ENCODE measurements around the gene HOXD8.

Gene HOXD8

DNA sequence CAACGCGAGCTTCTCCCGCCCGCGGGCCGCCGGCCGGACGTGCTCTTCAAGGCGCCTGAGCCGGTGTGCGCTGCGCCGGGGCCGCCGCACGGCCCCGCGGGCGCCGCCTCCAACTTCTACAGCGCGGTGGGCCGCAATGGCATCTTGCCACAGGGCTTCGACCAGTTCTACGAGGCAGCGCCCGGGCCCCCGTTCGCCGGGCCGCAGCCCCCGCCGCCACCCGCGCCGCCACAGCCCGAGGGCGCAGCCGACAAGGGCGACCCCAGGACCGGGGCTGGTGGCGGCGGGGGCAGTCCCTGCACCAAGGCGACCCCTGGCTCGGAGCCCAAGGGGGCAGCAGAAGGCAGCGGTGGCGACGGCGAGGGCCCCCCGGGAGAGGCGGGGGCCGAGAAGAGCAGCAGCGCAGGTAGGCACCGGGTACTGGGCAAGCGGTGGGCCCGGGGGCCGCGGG, 21.7 kb upstream of the HOXD8 start:
- no peak overlapping the region for H3K9ac ChIP-seq (ENCODE audit: low read length)
- H3K4me1 ChIP-seq (ENCODE audit: control insufficient read depth, low read depth, low read length): peaks cover 5% of the 10 kb centered on the region
- H3K36me3 ChIP-seq (ENCODE audit: control insufficient read depth, low read depth, low read length): no peaks in the 10 kb centered on the region
- no peaks in the 10 kb centered on the region for H3K9me3 ChIP-seq (ENCODE audit: control insufficient read depth, low read depth, low read length)
- no peak overlapping the region for H3K27ac ChIP-seq (ENCODE audit: low read length)
- no peak overlapping the region for H3K4me3 ChIP-seq (ENCODE audit: low read length)
- H3K27me3 ChIP-seq (ENCODE audit: control insufficient read depth, insufficient read depth, low read length): peaks cover 99% of the 10 kb centered on the region

DNA sequence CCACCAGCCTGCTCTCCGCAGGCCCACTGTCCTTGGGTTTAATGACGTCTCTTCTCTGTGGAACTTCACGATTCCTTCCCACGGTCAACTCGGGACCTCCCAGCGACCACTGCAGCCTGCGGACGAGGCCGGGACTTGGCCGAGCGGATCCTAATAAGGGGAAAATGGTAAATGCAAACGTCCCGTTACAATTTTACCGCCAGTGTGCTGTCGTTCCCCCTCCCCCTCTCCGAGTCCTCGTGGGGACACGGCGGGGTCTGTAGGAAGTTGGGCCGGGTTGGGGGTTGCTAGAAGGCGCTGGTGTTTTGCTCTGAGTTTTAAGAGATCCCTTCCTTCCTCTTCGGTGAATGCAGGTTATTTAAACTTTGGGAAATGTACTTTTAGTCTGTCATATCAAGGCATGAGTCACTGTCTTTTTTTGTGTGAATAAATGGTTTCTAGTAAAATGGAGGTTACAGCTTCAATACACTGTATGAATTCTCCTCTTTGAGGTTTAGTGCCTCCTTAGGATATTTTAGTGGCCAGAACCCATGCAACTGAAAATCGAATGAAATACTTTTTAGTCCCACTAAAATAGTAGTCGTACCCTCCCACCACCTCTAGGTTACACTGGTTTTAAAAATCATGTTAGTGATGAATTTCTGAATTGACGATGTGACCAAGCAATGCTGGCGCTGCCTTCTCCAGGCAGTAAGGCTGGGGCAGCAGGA, 20.2 kb upstream of the HOXD8 start:
- H3K9ac ChIP-seq (ENCODE audit: low read length): no peak overlapping the region
- H3K27ac ChIP-seq (ENCODE audit: low read length): no peak overlapping the region
- no peaks in the 10 kb centered on the region for H3K9me3 ChIP-seq (ENCODE audit: control insufficient read depth, low read depth, low read length)
- H3K4me3 ChIP-seq (ENCODE audit: low read length): no peak overlapping the region
- no peaks in the 10 kb centered on the region for H3K36me3 ChIP-seq (ENCODE audit: control insufficient read depth, low read depth, low read length)
- peaks cover 99% of the 10 kb centered on the region for H3K27me3 ChIP-seq (ENCODE audit: control insufficient read depth, insufficient read depth, low read length)
- no peaks in the 10 kb centered on the region for H3K4me1 ChIP-seq (ENCODE audit: control insufficient read depth, low read depth, low read length)

DNA sequence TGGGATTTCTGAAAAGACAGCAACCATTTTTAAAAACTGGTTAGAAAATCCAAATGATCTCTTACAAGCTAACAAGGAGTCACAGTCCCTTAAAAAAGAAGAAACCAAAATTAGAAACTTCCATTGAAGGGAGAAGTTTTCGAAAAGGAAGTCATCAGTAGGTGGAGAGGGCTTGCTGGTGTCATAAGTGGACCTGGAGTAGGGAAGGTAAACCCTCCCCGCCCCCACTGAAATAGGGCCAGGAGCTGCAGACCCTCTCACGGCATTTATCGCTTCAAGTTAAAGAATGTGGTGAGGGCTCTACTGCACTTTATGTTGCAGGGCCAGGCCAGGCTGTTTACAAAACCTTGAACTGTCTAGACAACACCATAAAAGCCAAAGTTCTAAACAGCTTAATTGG, 19.6 kb upstream of the HOXD8 start:
- Histone ChIP-seq H3K9ac (ENCODE audit: low read length) (no peak overlapping the region), H3K4me1 (ENCODE audit: control insufficient read depth, low read depth, low read length) (no peaks in the 10 kb centered on the region), H3K9me3 (ENCODE audit: control insufficient read depth, low read depth, low read length) (no peaks in the 10 kb centered on the region), H3K4me3 (ENCODE audit: low read length) (no peak overlapping the region), H3K27me3 (ENCODE audit: control insufficient read depth, insufficient read depth, low read length) (peaks cover 99% of the 10 kb centered on the region), H3K27ac (ENCODE audit: low read length) (no peak overlapping the region), H3K36me3 (ENCODE audit: control insufficient read depth, low read depth, low read length) (no peaks in the 10 kb centered on the region)

DNA sequence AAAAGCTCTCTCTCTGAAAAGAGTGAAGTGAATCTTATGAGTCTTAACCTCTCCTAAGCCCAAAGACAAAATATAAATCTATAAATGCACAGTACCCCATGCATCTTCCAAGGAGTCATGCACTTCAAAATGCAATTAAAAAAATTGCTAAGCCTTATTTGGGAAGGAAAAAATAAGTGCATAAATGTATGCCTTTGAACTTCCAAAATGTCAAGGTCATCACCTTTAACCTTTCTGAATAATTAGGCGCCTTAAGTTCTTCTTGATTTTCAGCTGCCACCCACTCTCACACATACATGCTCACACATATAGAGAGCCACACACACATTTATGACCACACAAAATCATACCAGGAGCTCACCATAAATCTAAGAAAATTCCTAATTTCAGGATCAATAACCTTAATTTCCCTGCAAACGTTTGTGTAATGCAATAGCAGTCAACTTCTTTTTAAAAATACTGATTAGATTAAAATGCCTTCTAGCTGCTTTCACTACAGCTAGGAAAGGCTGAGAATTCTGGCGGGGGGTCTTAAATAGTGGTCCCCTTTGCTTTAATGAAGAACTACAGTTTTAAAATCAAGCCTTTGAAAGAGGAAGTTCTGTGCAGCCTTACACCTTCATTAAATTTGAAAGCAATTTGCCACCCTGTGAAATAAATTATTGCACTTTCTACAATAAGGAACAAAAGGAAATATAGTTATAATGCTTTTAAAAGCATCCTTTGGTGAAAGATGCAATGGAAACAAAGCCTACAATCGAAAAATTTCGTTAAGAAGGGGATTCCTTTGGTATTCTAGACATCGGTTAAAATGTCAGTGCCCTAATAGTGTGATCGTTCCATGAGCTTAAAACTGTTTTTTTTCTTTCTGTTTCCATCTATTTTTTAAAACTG, 18.8 kb upstream of the HOXD8 start:
- H3K4me1 ChIP-seq (ENCODE audit: control insufficient read depth, low read depth, low read length): no peaks in the 10 kb centered on the region
- H3K36me3 ChIP-seq (ENCODE audit: control insufficient read depth, low read depth, low read length): no peaks in the 10 kb centered on the region
- peaks cover 99% of the 10 kb centered on the region for H3K27me3 ChIP-seq (ENCODE audit: control insufficient read depth, insufficient read depth, low read length)
- no peaks in the 10 kb centered on the region for H3K9me3 ChIP-seq (ENCODE audit: control insufficient read depth, low read depth, low read length)
- no peak overlapping the region for H3K27ac ChIP-seq (ENCODE audit: low read length)
- no peak overlapping the region for H3K9ac ChIP-seq (ENCODE audit: low read length)
- no peak overlapping the region for H3K4me3 ChIP-seq (ENCODE audit: low read length)

DNA sequence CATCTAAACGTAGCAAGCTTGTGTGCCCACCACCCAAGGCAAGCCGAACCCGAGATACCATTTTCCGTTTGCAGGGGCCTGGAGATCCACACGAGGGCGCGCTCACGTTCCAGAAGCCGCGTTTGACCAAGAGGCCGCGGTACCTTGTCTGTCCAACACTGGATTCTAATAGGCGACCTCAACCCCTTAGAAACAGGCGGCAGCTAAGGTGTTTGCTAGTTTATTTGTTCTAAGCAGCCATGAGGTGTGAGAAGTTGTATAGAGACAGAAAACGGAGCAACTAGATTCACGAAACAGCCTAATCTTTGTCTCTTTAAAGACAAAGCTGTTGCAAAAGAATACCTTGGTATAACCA, 18.2 kb upstream of the HOXD8 start:
- H3K27ac ChIP-seq (ENCODE audit: low read length): no peak overlapping the region
- no peak overlapping the region for H3K9ac ChIP-seq (ENCODE audit: low read length)
- H3K4me3 ChIP-seq (ENCODE audit: low read length): no peak overlapping the region
- no peaks in the 10 kb centered on the region for H3K4me1 ChIP-seq (ENCODE audit: control insufficient read depth, low read depth, low read length)
- H3K27me3 ChIP-seq (ENCODE audit: control insufficient read depth, insufficient read depth, low read length): peaks cover 99% of the 10 kb centered on the region
- H3K36me3 ChIP-seq (ENCODE audit: control insufficient read depth, low read depth, low read length): no peaks in the 10 kb centered on the region
- no peaks in the 10 kb centered on the region for H3K9me3 ChIP-seq (ENCODE audit: control insufficient read depth, low read depth, low read length)

DNA sequence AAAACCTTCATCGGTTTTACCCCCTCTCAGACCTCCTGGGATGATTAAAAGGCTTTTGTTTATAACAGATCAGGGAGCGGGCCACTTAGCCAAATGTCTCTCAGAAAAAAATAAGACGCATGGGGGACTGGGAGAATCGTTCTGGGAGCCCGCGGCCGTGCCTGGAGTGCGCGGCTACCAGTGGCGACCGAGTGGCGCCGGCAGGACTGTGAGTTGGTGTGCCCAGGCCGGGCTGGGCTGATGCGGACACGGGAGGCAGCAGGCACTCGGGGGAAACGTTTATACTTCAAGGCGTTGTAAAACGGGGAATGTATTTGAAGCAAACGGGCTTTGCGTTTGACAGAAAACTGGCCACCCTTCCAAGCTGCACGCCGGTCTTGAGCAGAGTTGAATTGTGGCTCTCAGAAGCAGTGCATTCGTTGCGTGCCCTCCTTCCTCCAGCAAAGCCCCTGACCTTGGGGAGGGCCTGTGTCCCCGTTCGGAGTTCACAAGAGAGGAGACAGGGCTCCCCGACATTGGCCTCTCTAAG, 17.6 kb upstream of the HOXD8 start:
- Histone ChIP-seq H3K4me1 (ENCODE audit: control insufficient read depth, low read depth, low read length) (no peaks in the 10 kb centered on the region), H3K27ac (ENCODE audit: low read length) (no peak overlapping the region), H3K9me3 (ENCODE audit: control insufficient read depth, low read depth, low read length) (peaks cover 3% of the 10 kb centered on the region), H3K36me3 (ENCODE audit: control insufficient read depth, low read depth, low read length) (no peaks in the 10 kb centered on the region), H3K4me3 (ENCODE audit: low read length) (no peak overlapping the region), H3K9ac (ENCODE audit: low read length) (no peak overlapping the region), H3K27me3 (ENCODE audit: control insufficient read depth, insufficient read depth, low read length) (peaks cover 99% of the 10 kb centered on the region)

DNA sequence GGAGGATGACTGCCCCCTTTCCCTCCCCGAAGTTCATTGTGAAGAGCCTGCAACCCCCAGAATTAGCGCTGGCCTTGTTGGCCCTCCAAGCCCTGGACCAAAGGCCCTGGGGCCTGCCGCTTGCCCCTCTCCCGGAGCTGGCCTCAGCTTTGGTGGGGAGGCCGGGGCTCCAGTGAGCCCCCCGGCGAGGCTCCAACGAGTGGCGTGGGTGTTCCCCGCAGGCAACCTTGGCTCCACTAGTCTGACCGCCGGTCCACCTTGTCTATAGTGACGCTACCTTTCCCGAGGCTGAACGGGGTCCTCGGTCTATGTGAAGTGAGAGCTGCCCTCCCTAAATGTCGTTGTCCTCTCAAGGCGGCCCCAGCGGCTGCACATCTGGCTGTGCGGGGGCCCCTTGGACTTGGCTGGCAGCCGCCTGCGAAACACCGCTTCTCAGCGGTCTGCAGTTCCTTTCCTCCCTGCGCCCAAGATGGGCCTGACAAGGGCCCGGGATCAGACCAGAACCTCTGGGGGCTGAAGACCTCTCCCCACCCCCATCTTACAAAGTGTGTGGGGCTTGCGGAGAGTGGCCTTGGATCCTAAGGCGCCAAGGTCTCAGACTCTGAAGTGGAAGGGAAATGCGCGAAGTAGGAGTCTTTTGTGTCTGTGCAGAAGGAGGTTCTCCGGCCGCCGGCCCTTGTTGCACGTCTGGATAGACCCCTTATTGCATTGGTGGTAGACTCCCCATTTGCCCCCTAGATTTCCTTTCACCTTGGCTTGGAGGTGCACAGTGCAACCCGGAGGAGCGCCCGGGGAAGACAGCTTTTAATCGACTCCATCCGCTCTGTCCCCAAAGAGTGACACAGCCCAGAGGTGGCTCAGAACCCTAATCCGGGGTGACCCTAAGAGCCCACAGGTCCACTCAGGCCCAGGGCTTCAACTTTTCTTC, 16.9 kb upstream of the HOXD8 start:
- Histone ChIP-seq H3K4me3 (ENCODE audit: low read length) (no peak overlapping the region), H3K27ac (ENCODE audit: low read length) (no peak overlapping the region), H3K9ac (ENCODE audit: low read length) (no peak overlapping the region), H3K9me3 (ENCODE audit: control insufficient read depth, low read depth, low read length) (peaks cover 5% of the 10 kb centered on the region), H3K4me1 (ENCODE audit: control insufficient read depth, low read depth, low read length) (no peaks in the 10 kb centered on the region), H3K36me3 (ENCODE audit: control insufficient read depth, low read depth, low read length) (no peaks in the 10 kb centered on the region), H3K27me3 (ENCODE audit: control insufficient read depth, insufficient read depth, low read length) (peaks cover 100% of the 10 kb centered on the region)

DNA sequence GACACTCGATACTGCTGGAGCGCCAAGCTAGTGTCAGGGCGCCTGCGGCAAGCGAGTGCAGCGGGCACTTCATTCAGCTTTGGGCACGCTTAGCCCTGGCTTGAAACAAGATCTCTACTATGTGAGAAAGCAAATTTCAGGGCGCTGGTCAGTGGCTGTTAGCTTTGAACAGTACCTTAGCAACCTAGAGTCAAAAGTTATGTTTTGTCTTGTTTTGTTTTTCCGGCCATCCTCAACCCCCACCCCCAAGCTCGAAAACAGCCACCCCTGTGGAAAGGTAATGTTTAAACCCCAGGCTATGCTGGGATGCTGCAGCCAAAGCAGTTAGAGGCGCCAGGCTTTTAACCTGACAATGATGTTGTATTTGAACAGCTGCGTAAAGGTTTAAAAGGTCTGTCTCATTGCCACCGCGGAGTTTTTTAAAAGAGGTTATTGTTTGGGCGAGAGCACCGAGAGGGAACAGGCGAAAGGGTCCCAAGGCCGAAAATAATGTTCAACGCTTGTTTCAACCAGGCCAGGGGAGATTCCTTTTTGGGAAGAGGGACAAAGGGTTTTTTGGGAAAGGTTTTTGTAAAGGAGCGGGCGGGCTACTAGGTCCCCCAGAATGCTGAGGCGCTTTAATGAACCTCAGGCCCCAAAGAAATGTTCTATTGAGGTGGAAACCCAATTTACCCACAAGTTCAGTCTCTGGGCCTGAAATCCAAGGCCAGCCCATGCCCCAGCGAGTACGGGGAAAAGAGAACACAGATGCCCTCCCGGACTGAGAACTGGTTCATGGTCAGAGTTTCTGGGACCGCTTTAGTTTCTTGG, 15.2 kb upstream of the HOXD8 start:
- Histone ChIP-seq H3K36me3 (ENCODE audit: control insufficient read depth, low read depth, low read length) (no peaks in the 10 kb centered on the region), H3K4me3 (ENCODE audit: low read length) (no peak overlapping the region), H3K27ac (ENCODE audit: low read length) (no peak overlapping the region), H3K4me1 (ENCODE audit: control insufficient read depth, low read depth, low read length) (no peaks in the 10 kb centered on the region), H3K27me3 (ENCODE audit: control insufficient read depth, insufficient read depth, low read length) (peaks cover 100% of the 10 kb centered on the region), H3K9ac (ENCODE audit: low read length) (no peak overlapping the region), H3K9me3 (ENCODE audit: control insufficient read depth, low read depth, low read length) (peaks cover 5% of the 10 kb centered on the region)

DNA sequence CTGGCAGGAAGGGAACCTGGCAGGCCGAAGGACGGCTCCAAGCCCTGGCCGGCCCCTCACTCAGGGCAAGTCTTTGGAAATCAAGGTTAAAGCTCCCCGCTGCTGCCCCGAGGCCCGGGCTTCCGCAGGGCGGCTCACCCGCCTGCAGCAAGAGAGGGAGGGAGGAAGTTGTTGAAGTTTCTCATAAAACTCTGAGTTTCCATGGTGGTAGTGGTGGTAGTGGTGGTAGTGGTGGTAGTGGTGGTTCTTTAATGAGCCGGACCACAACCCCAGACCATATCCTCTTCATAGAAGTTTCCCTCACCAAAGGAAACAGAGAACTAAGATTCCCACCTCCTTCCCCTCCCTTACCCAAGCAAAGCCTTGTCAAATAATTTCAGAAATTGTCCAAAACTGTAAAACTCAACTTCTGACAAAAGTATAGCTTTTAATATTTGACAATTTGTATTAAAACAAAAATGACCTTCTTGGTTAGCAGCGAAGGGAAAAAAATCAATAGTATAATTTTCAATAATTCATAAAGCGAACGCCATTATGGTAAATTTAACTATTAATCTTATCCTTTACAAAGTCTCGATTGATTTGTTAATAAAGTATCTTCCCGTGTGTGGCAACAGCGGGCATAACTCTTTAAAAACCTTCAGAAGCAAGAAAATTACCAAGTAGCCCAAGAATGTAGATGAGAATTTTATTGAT, 14.4 kb upstream of the HOXD8 start:
- Histone ChIP-seq H3K9me3 (ENCODE audit: control insufficient read depth, low read depth, low read length) (peaks cover 5% of the 10 kb centered on the region), H3K9ac (ENCODE audit: low read length) (no peak overlapping the region), H3K27me3 (ENCODE audit: control insufficient read depth, insufficient read depth, low read length) (peaks cover 100% of the 10 kb centered on the region), H3K27ac (ENCODE audit: low read length) (no peak overlapping the region), H3K4me1 (ENCODE audit: control insufficient read depth, low read depth, low read length) (no peaks in the 10 kb centered on the region), H3K36me3 (ENCODE audit: control insufficient read depth, low read depth, low read length) (no peaks in the 10 kb centered on the region), H3K4me3 (ENCODE audit: low read length) (no peak overlapping the region)

All from iPS-18a (cell line).